Measurements from ENCODE around the gene TLR8.

DNA sequence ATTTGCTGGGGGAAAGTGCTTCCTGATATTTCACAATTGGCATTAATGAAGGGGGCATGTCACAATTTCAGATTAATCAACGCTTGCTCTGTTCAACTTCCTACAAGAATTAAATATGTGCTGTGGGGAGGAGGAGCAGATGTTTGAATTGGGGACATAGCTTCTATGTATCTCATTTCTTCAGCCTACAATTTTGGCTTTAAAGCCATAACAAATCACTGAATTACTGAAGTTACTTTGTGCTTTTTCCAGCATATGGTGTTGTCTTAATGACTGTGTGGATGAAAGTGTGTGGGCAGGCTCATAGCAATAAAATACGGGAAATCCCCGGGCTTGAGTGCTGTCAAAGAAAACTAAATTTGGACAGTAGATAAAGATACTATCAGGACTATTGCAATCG, 38.7 kb upstream of the TLR8 start:
- TF ChIP-seq POLR2AphosphoS5 (IDR thresholded peaks at IDR 0.05; ENCODE audit: low read depth, low read length) (no peak), POLR2A (IDR thresholded peaks at IDR 0.05; ENCODE audit: low read depth, low read length) (no peak; the same call in 1 of the 2 replicates), TAF1 (IDR thresholded peaks at IDR 0.05; ENCODE audit: borderline replicate concordance, low read depth, low read length) (no peak)

All from GM12892 (cell line).